A673 (cell line): Measurements from ENCODE around the gene UNG. TPM values are rescaled to one million over a fixed set of nuclear protein-coding genes. Genes with fewer than 3 reads are reported as not detected.

Experiments used
- BruUV-seq: library from RNA; stranded (reverse); fragments of 400-500 nt; replicated peaks from 2 replicates; lab custom pipeline; 2021; lab: Mats Ljungman, UMichigan
- CTCF ChIA-PET: fragments of 300-600 bp; sonication (Branson Sonifier 250); formaldehyde crosslinking; loops from one replicate; lab custom pipeline; 2022; ENCODE audit warnings: antibody characterized with exemption; lab: Charles Lee
- POLR2A ChIA-PET: fragments of 300-600 bp; sonication (Branson Sonifier 250); formaldehyde crosslinking; loops from one replicate; lab custom pipeline; 2022; ENCODE audit warnings: antibody characterized with exemption; ENCODE audit not compliant: low non-redundant PET; lab: Charles Lee
- DNase-seq: peaks from one replicate; pipeline ENCODE4 v3.0.0-alpha.2; 2015; ENCODE audit warnings: low spot score
- H3K27ac ChIP-seq: fragments of 200-600 bp; sonication (generic); 2 replicates; pipeline ENCODE4 v1.5.1; 2016; ENCODE audit warnings: mixed run types, low read depth, mild to moderate bottlenecking, mixed read lengths, antibody characterized with exemption, low read length; ENCODE audit not compliant: poor library complexity, severe bottlenecking
- H3K27me3 ChIP-seq: fragments of 200-600 bp; sonication (generic); replicated peaks from 2 replicates; pipeline ENCODE4 v1.6.1; 2017; ENCODE audit warnings: mixed run types, low read depth, mild to moderate bottlenecking, mixed read lengths, antibody characterized with exemption, low read length; ENCODE audit not compliant: insufficient read depth, poor library complexity
- H3K36me3 ChIP-seq: fragments of 200-600 bp; sonication (generic); 2 replicates; pipeline ENCODE4 v1.6.1; 2016; ENCODE audit warnings: mixed run types, mild to moderate bottlenecking, mixed read lengths, antibody characterized with exemption, low read length; ENCODE audit not compliant: insufficient read depth, poor library complexity, severe bottlenecking
- H3K4me1 ChIP-seq: fragments of 200-600 bp; sonication (generic); 2 replicates; pipeline ENCODE4 v1.6.1; 2017; ENCODE audit warnings: mixed run types, mild to moderate bottlenecking, mixed read lengths, antibody characterized with exemption, low read length; ENCODE audit not compliant: insufficient read depth, poor library complexity, severe bottlenecking
- H3K4me3 ChIP-seq: fragments of 200-600 bp; sonication (generic); 2 replicates; pipeline ENCODE4 v1.5.1; 2016; ENCODE audit warnings: low read depth, mixed run types, mild to moderate bottlenecking, mixed read lengths, low read length; ENCODE audit not compliant: poor library complexity, severe bottlenecking
- H3K9me3 ChIP-seq: fragments of 200-600 bp; sonication (generic); 2 replicates; pipeline ENCODE4 v1.6.1; 2016; ENCODE audit warnings: mixed run types, low read depth, mild to moderate bottlenecking, mixed read lengths, antibody characterized with exemption, low read length; ENCODE audit not compliant: poor library complexity, severe bottlenecking
- CTCF ChIP-seq: fragments of 300-800, 200-600 bp; sonication (generic); conservative IDR thresholded peaks from 2 replicates; pipeline ENCODE4 v1.5.1; 2017; ENCODE audit warnings: low read depth, mild to moderate bottlenecking, antibody characterized with exemption, low read length, moderate library complexity, mixed read lengths
- EZH2 ChIP-seq: fragments of 200-600 bp; sonication (generic); IDR thresholded peaks from 2 replicates; pipeline ENCODE4 v1.6.1; 2017; ENCODE audit warnings: borderline replicate concordance, low read depth, mild to moderate bottlenecking, mixed read lengths, antibody characterized with exemption, low read length; ENCODE audit not compliant: poor library complexity, severe bottlenecking
- intact Hi-C: fragments of 100-400 bp; cut with micrococcal nuclease; formaldehyde crosslinking; loops from one replicate; pipeline ENCODE4 v1.10.0; 2022; ENCODE audit not compliant: unreplicated experiment
- total RNA-seq: library from RNA; stranded (reverse); gene quantifications from 2 replicates; pipeline ENCODE4 v1.2.3, GENCODE V29; 2021

Gene UNG
- total RNA-seq, 1 experiment from 2014 or later: 58.5 TPM

GRCh38 chr12:109082751-109083150 is 14.6 kb upstream of the UNG start:
- TF ChIP-seq CTCF (no peak), EZH2 (no peak)
- DNase-seq: no peak
- no TSS peak for BruUV-seq
- Histone ChIP-seq H3K27me3 (no peaks in the 10 kb centered on the region), H3K36me3 (peaks cover 38% of the 10 kb centered on the region), H3K4me1 (no peaks in the 10 kb centered on the region), H3K27ac (no peak overlapping the region), H3K9me3 (no peaks in the 10 kb centered on the region), H3K4me3 (no peak overlapping the region)
- intact Hi-C loops: no loop called here
- CTCF ChIA-PET: no interaction called here
- POLR2A ChIA-PET: no interaction called here

- Histone ChIP-seq H3K9me3 (no peaks in the 10 kb centered on the region), H3K4me1 (no peaks in the 10 kb centered on the region), H3K4me3 (no peak overlapping the region), H3K27me3 (no peaks in the 10 kb centered on the region), H3K27ac (no peak overlapping the region), H3K36me3 (peaks cover 52% of the 10 kb centered on the region)
- intact Hi-C loops: no loop called here
- BruUV-seq: no TSS peak
- DNase-seq: no peak
- CTCF ChIA-PET: no interaction called here
- POLR2A ChIA-PET: no interaction called here
- no peak for TF ChIP-seq CTCF
- no peak for TF ChIP-seq EZH2
These were observed 13.0 kb upstream of the UNG start for GRCh38 chr12:109084425-109084824.

GRCh38 chr12:109085590-109085989 is 11.8 kb upstream of the UNG start:
- DNase-seq: no peak
- no peak overlapping the region for H3K27ac ChIP-seq
- no peak overlapping the region for H3K4me3 ChIP-seq
- POLR2A ChIA-PET: no interaction called here
- no peaks in the 10 kb centered on the region for H3K4me1 ChIP-seq
- TF ChIP-seq EZH2 (no peak), CTCF (no peak)
- peaks cover 63% of the 10 kb centered on the region for H3K36me3 ChIP-seq
- no peaks in the 10 kb centered on the region for H3K27me3 ChIP-seq
- CTCF ChIA-PET: no interaction called here
- no TSS peak for BruUV-seq
- no peaks in the 10 kb centered on the region for H3K9me3 ChIP-seq
- intact Hi-C loops: no loop called here
